GM12873 (cell line): ENCODE data around the gene TMIGD3.
A peak's percentile ranks its signal among the peaks of the same experiment; 100 is the strongest.

ENCODE experiments used
- CTCF ChIP-seq: IDR thresholded peaks from 2 replicates; pipeline ENCODE4 v1.5.1; 2012; ENCODE audit warnings: low read depth, mild to moderate bottlenecking, moderate library complexity, low read length, control low read depth; ENCODE audit not compliant: insufficient read depth; ENCODE audit errors: missing control alignments

Gene TMIGD3

GRCh38 chr1:111483166-111483565 is 20.3 kb downstream of the TMIGD3 start:
- TF ChIP-seq CTCF: no peak

GRCh38 chr1:111481387-111482221 is 21.8 kb downstream of the TMIGD3 start:
- peak; percentile 88 for TF ChIP-seq CTCF

GRCh38 chr1:111480674-111481073 is 22.8 kb downstream of the TMIGD3 start:
- TF ChIP-seq CTCF: no peak

GRCh38 chr1:111476761-111477309 is 26.6 kb downstream of the TMIGD3 start:
- no peak for TF ChIP-seq CTCF

- TF ChIP-seq CTCF: no peak
Measured at GRCh38 chr1:111476214-111476613, 27.2 kb downstream of the TMIGD3 start.

GRCh38 chr1:111475701-111476100 is 27.7 kb downstream of the TMIGD3 start:
- no peak for TF ChIP-seq CTCF

GRCh38 chr1:111474521-111474920 is 28.9 kb downstream of the TMIGD3 start:
- TF ChIP-seq CTCF: no peak
